ENCODE measurements around the gene SLC39A9. TPM values are rescaled to one million over a fixed set of nuclear protein-coding genes. Genes with fewer than 3 reads are reported as not detected.

Gene SLC39A9
- total and polyA plus RNA-seq, 4 donors: 28.7 to 140 (median 43.1) TPM

- 84% methylated on average over 7 of the region's 7 CpGs for whole genome bisulfite sequencing
- H3K36me3 ChIP-seq (ENCODE audit: control insufficient read depth in 4 of 4, insufficient read depth in 3 of 4, low read depth in 1 of 4, low read length in 3 of 4): no peaks in the 10 kb centered on the region
- H3K4me1 ChIP-seq (ENCODE audit: control insufficient read depth in 4 of 4, insufficient read depth in 4 of 4, low read length in 3 of 4): no peaks in the 10 kb centered on the region
- H3K4me3 ChIP-seq (ENCODE audit: low read depth in 1 of 3, low read length in 3 of 3): no peak overlapping the region
- no peak for DNase-seq (ENCODE audit: low spot score)
- H3K9me3 ChIP-seq (ENCODE audit: control insufficient read depth in 4 of 4, low read length in 3 of 4): no peaks in the 10 kb centered on the region
- H3K9ac ChIP-seq (ENCODE audit: low read depth in 1 of 2, low read length in 2 of 2): no peak overlapping the region
- TF ChIP-seq RXRA (IDR thresholded peaks at IDR 0.05): no peak
- no peak for TF ChIP-seq ZBTB33 (IDR thresholded peaks at IDR 0.05)
- no peak for TF ChIP-seq CTCF (IDR thresholded peaks at IDR 0.05; ENCODE audit: low read depth, low read length, missing input control)
- TF ChIP-seq HNF4A (conservative IDR thresholded peaks at IDR 0.05): no peak
- no peak for TF ChIP-seq GABPA (IDR thresholded peaks at IDR 0.05 in 1 of 2, conservative IDR thresholded peaks at IDR 0.05 in 1 of 2)
- TF ChIP-seq YY1 (IDR thresholded peaks at IDR 0.05): no peak
- TF ChIP-seq ATF3 (IDR thresholded peaks at IDR 0.05): no peak
- no peak for TF ChIP-seq HNF4G (IDR thresholded peaks at IDR 0.05)
- TF ChIP-seq SP1 (IDR thresholded peaks at IDR 0.05): no peak
- TF ChIP-seq FOXA1 (IDR thresholded peaks at IDR 0.05): no peak
- TF ChIP-seq NR2F2 (IDR thresholded peaks at IDR 0.05): no peak
- no peak for TF ChIP-seq FOXA2 (IDR thresholded peaks at IDR 0.05)
- no peak for TF ChIP-seq REST (IDR thresholded peaks at IDR 0.05)
- TF ChIP-seq JUND (IDR thresholded peaks at IDR 0.05): no peak
- TF ChIP-seq MAX (IDR thresholded peaks at IDR 0.05): no peak
- no peak for TF ChIP-seq EGR1 (IDR thresholded peaks at IDR 0.05; ENCODE audit: low read depth in 2 of 2)
- no peak for TF ChIP-seq RAD21 (IDR thresholded peaks at IDR 0.05)
- no peak for TF ChIP-seq TAF1 (conservative IDR thresholded peaks at IDR 0.05)
- H3K27me3 ChIP-seq (ENCODE audit: control insufficient read depth in 4 of 4, insufficient read depth in 4 of 4, low read length in 3 of 4): peaks cover 0 to 5% (median 0%) of the 10 kb centered on the region in 4 donors
- no peak overlapping the region for H3K27ac ChIP-seq (ENCODE audit: low read depth in 1 of 2, low read length in 2 of 2)
Measured at GRCh38 chr14:69490219-69490918, 91.9 kb downstream of the SLC39A9 start.

Data from liver (tissue), 9 donors.